Activated B cell treated with CpG ODN at 0.5 μM for 24 hours (primary cell): ENCODE measurements around the gene GABRB2. TPM values are rescaled to one million over a fixed set of nuclear protein-coding genes. Genes with fewer than 3 reads are reported as not detected.

Experiments
- ATAC-seq: fragments of 200-7000 bp; cut with Tn5 transposase; one replicate; pipeline ENCODE4 v1.10.0; 2021; ENCODE audit warnings: low read depth, mild to moderate bottlenecking, moderate library complexity
- CTCF ChIA-PET: fragments of 350-600 bp; sonication (Branson Sonifier 250); formaldehyde crosslinking; loops from one replicate; lab custom pipeline; 2021; ENCODE audit warnings: antibody characterized with exemption; lab: Charles Lee
- POLR2A ChIA-PET: fragments of 350-600 bp; sonication (Branson Sonifier 250); formaldehyde crosslinking; loops from one replicate; lab custom pipeline; 2021; ENCODE audit warnings: antibody characterized with exemption; lab: Charles Lee
- DNase-seq: peaks from one replicate; pipeline ENCODE4 v3.0.0; 2022
- H3K27ac Mint-ChIP-seq: one replicate; pipeline ENCODE4 v1.8.0; 2020; ENCODE audit warnings: mixed read lengths
- H3K27me3 Mint-ChIP-seq: one replicate; pipeline ENCODE4 v1.8.0; 2021; ENCODE audit warnings: mixed read lengths
- H3K36me3 Mint-ChIP-seq: one replicate; pipeline ENCODE4 v1.8.0; 2021; ENCODE audit warnings: low read depth, mixed read lengths
- H3K4me1 Mint-ChIP-seq: one replicate; pipeline ENCODE4 v1.8.0; 2021; ENCODE audit warnings: mixed read lengths
- H3K4me3 Mint-ChIP-seq: one replicate; pipeline ENCODE4 v1.8.0; 2020; ENCODE audit warnings: mild to moderate bottlenecking, mixed read lengths
- H3K9me3 Mint-ChIP-seq: one replicate; pipeline ENCODE4 v1.8.0; 2020; ENCODE audit warnings: mixed read lengths
- intact Hi-C: fragments of 100-400 bp; cut with micrococcal nuclease; formaldehyde crosslinking; loops from one replicate; pipeline ENCODE4 v1.15.1; 2024
- total RNA-seq: library from RNA; stranded (reverse); gene quantifications from 2 replicates; pipeline ENCODE4 v1.2.3, GENCODE V29; 2022
- TF ChIP-seq, protein P1 (sequence below): fragments of 200-600 bp; IDR thresholded peaks from one replicate; pipeline ENCODE4 v1.8.0; 2022; ENCODE audit warnings: antibody characterized with exemption, mild to moderate bottlenecking

The GABRB2 gene
- total RNA-seq, result 0.29 TPM in 1 of 2 replicates, not detected in the other

DNA sequence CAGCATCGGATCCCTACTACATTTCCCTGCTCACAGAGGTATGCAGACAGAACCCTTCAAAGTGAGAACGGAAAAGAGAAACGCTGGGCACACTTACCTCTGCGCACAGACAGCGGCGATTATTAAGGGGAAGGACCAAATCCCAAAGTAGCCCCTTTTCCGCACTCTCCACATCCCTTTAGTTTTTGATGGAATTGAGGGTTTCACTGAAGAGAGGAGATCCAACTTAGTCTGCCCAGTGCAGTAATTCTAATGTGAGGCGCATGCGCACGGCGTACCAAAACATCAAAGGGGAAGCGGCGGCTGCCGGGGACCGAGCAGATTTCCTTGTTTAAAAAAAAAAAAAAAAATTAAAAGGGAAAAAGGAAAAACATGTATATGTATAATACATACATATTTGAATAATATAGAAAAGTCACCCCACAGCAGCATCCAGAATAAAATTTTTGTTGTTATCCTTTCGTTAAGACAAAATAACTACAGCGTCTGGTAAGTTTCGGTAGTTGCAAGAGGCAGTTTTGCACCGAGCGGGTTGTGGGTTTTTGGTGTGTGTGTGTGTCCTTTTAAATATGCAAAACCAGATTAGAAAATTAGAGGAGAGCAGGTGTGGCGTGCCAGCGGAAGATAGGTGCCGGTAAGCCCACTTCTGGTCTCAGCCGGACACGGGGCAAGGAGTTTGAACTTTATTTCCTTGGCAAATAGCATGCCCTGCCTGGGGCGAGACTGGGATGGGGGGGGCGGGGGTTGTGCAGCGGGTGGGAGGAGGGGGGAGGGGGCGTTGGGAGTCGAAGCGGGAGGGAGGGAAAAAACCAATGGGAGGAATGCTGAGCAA, at the start of gene GABRB2:
TSS of gene GABRB2 (minus strand) at position 256 of the 832 bp plus-strand sequence. CDS start at position 174, 82 bp downstream.
- peak; percentile 52 for ATAC-seq
- Mint-ChIP-seq H3K9me3 (peaks cover 2% of the 10 kb centered on the region), H3K27ac (no peak within 1 kb of the TSS), H3K4me3 (peak within 1 kb of the TSS; percentile 83), H3K4me1 (peaks cover 23% of the 10 kb centered on the region), H3K27me3 (peaks cover 52% of the 10 kb centered on the region), H3K36me3 (no peaks in the 10 kb centered on the region)
- intact Hi-C loops, result loop anchor here (5.0 to 10.0 kb wide), 2 partner anchors 1042 to 1109 kb away; no protein-coding TSS in a partner anchor
- TF ChIP-seq, protein P1, sequence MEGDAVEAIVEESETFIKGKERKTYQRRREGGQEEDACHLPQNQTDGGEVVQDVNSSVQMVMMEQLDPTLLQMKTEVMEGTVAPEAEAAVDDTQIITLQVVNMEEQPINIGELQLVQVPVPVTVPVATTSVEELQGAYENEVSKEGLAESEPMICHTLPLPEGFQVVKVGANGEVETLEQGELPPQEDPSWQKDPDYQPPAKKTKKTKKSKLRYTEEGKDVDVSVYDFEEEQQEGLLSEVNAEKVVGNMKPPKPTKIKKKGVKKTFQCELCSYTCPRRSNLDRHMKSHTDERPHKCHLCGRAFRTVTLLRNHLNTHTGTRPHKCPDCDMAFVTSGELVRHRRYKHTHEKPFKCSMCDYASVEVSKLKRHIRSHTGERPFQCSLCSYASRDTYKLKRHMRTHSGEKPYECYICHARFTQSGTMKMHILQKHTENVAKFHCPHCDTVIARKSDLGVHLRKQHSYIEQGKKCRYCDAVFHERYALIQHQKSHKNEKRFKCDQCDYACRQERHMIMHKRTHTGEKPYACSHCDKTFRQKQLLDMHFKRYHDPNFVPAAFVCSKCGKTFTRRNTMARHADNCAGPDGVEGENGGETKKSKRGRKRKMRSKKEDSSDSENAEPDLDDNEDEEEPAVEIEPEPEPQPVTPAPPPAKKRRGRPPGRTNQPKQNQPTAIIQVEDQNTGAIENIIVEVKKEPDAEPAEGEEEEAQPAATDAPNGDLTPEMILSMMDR, result no peak
- no peak for DNase-seq
- POLR2A ChIA-PET, result no interaction called here
- CTCF ChIA-PET, result no interaction called here

- TF ChIP-seq, protein P1, result no peak
- Mint-ChIP-seq H3K27ac (no peak overlapping the region), H3K27me3 (no peaks in the 10 kb centered on the region), H3K9me3 (no peaks in the 10 kb centered on the region), H3K4me1 (no peaks in the 10 kb centered on the region), H3K4me3 (no peak overlapping the region), H3K36me3 (no peaks in the 10 kb centered on the region)
- ChIA-PET POLR2A (no interaction called here), CTCF (no interaction called here)
- ATAC-seq, result no peak
- no peak for DNase-seq
- intact Hi-C loops, result no loop called here
Observed at GRCh38 chr5:161585798-161586197, 39.3 kb upstream of the GABRB2 start.

- H3K36me3 Mint-ChIP-seq, result no peaks in the 10 kb centered on the region
- H3K27ac Mint-ChIP-seq, result no peak overlapping the region
- H3K27me3 Mint-ChIP-seq, result no peaks in the 10 kb centered on the region
- ChIA-PET CTCF (no interaction called here), POLR2A (no interaction called here)
- intact Hi-C loops, result no loop called here
- H3K9me3 Mint-ChIP-seq, result no peaks in the 10 kb centered on the region
- ATAC-seq (no peak), DNase-seq (no peak)
- H3K4me3 Mint-ChIP-seq, result no peak overlapping the region
- H3K4me1 Mint-ChIP-seq, result no peaks in the 10 kb centered on the region
- TF ChIP-seq, protein P1, result no peak
Observed at GRCh38 chr5:161580621-161581020, 34.1 kb upstream of the GABRB2 start.

DNA sequence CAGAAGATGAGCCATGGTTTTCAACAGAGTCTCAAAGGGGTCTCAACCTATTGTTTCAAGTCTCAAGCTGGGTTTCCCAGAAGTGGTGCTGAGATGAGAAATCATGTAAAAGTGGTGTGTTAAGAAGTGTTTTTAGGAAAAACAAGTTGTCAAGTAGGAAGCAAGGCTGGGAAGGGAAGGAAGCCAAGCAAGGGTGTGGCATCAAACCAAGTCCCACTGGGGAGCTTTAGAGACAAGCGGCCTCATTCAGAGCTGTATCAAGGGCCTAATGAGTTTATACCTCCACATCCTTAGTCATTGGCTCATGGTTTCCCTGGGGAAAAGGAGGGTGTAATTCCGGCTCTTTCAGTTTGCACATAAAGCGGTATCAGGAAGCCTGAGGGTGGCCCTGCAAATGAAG, 26.4 kb upstream of the GABRB2 start:
- H3K27me3 Mint-ChIP-seq, result no peaks in the 10 kb centered on the region
- no peaks in the 10 kb centered on the region for H3K36me3 Mint-ChIP-seq
- H3K4me1 Mint-ChIP-seq, result no peaks in the 10 kb centered on the region
- intact Hi-C loops, result no loop called here
- no peak overlapping the region for H3K4me3 Mint-ChIP-seq
- H3K9me3 Mint-ChIP-seq, result no peaks in the 10 kb centered on the region
- DNase-seq, result no peak
- POLR2A ChIA-PET, result no interaction called here
- no peak for ATAC-seq
- no peak overlapping the region for H3K27ac Mint-ChIP-seq
- TF ChIP-seq, protein P1, result no peak
- CTCF ChIA-PET, result no interaction called here

GRCh38 chr5:161566081-161566480, 19.6 kb upstream of the GABRB2 start:
- no peak overlapping the region for H3K4me3 Mint-ChIP-seq
- no peak overlapping the region for H3K27ac Mint-ChIP-seq
- POLR2A ChIA-PET, result no interaction called here
- H3K27me3 Mint-ChIP-seq, result no peaks in the 10 kb centered on the region
- TF ChIP-seq, protein P1, result no peak
- ATAC-seq (no peak), DNase-seq (no peak)
- no peaks in the 10 kb centered on the region for H3K4me1 Mint-ChIP-seq
- no peaks in the 10 kb centered on the region for H3K36me3 Mint-ChIP-seq
- intact Hi-C loops, result no loop called here
- CTCF ChIA-PET, result no interaction called here
- no peaks in the 10 kb centered on the region for H3K9me3 Mint-ChIP-seq
